Small intestine (tissue), 7 donors: ENCODE results near the gene DEFB126. TPM values are rescaled to one million over a fixed set of nuclear protein-coding genes. Genes with fewer than 3 reads are reported as not detected.

Experiments
- DNase-seq, 2 donors: peaks; one replicate each; pipeline versions ENCODE4 v3.0.0 to v3.0.0-alpha.2; 2013
- FAIRE-seq: peaks from 2 replicates; lab custom pipeline; 2012; peaks lifted over from hg19 to GRCh38; lab: Jason Lieb, UNC
- H3K27ac ChIP-seq, 3 donors: one replicate each; pipeline ENCODE4 v1.5.1; 2013; ENCODE audit warnings: low read length in 2 of 3, mild to moderate bottlenecking in 2 of 3, control low read depth in 1 of 3, inconsistent platforms in 1 of 3, low read depth in 1 of 3, moderate library complexity in 1 of 3
- H3K27me3 ChIP-seq, 3 donors: one replicate each; pipeline ENCODE4 v1.6.1; 2013; ENCODE audit warnings: low read length in 3 of 3, inconsistent platforms in 1 of 3; ENCODE audit not compliant: control insufficient read depth in 3 of 3, insufficient read depth in 3 of 3
- H3K36me3 ChIP-seq, 3 donors: one replicate each; pipeline ENCODE4 v1.6.1; 2013; ENCODE audit warnings: low read length in 3 of 3, inconsistent platforms in 1 of 3, low read depth in 1 of 3, mild to moderate bottlenecking in 1 of 3, moderate library complexity in 1 of 3; ENCODE audit not compliant: control insufficient read depth in 3 of 3, insufficient read depth in 2 of 3
- H3K4me1 ChIP-seq, 3 donors: one replicate each; pipeline ENCODE4 v1.6.1; 2013; ENCODE audit warnings: low read length in 2 of 3, inconsistent platforms in 1 of 3, low read depth in 1 of 3, mild to moderate bottlenecking in 1 of 3, moderate library complexity in 1 of 3; ENCODE audit not compliant: control insufficient read depth in 3 of 3, insufficient read depth in 2 of 3
- H3K4me3 ChIP-seq, 3 donors: one replicate each; pipeline ENCODE4 v1.5.1; 2013; ENCODE audit warnings: low read length in 3 of 3, control low read depth in 1 of 3, inconsistent platforms in 1 of 3, low read depth in 1 of 3, mild to moderate bottlenecking in 1 of 3, moderate library complexity in 1 of 3
- H3K9me3 ChIP-seq, 2 donors: one replicate each; pipeline ENCODE4 v1.6.1; 2013; ENCODE audit warnings: low read depth in 1 of 2, low read length in 1 of 2; ENCODE audit not compliant: control insufficient read depth in 2 of 2, insufficient read depth in 1 of 2
- WGBS, 3 donors: extraction: QIAGEN DNeasy Blood & Tissue Kit; methylation state at CpG; one replicate each; pipeline ENCODE4 v1.1.7; 2013; 5-methylcytosine and 5-hydroxymethylcytosine counted together
- polyA plus RNA-seq, 4 donors: library from polyadenylated mRNA; stranded (reverse) in 3 of 4; unstranded in 1 of 4; fragments of 200-250 nt in 3 of 4; fragments of 120-200 nt in 1 of 4; gene quantifications; one replicate each; pipeline versions ENCODE4 v1.2.1 to v1.2.3, GENCODE V29; 2013
- donor health status: healthy with polysubstance abuse.
- donor health status: control.
- donor health status: control.
- donor health status: Bipolar disorder and iron deficiency.
- donor health status: healthy.

DEFB126 gene
- polyA plus RNA-seq, 4 donors, result not detected

- no peak within 1 kb of the TSS for H3K4me3 ChIP-seq
- H3K27ac ChIP-seq, result no peak within 1 kb of the TSS
- no peaks in the 10 kb centered on the region for H3K36me3 ChIP-seq
- no peaks in the 10 kb centered on the region for H3K4me1 ChIP-seq
- 60 to 70% (median 69%) methylated on average over 7 of the region's 7 CpGs for WGBS, 3 donors
- H3K9me3 ChIP-seq, result no peaks in the 10 kb centered on the region
- no peak for DNase-seq
- peaks cover 0 to 3% (median 0%) of the 10 kb centered on the region in 3 donors for H3K27me3 ChIP-seq
- FAIRE-seq, result no peak
Observed at GRCh38 chr20:189611-190010, 47.2 kb downstream of the DEFB126 start, which contains the start of gene DEFB128. DEFB128 (minus strand) TSS chr20:189711; CDS start chr20:189623, 88 bp downstream.

Other genes with a start within 250 kb of the DEFB126 start
- not detected for gene DEFB125, start 54.9 kb upstream of the DEFB126 start, polyA plus RNA-seq
- not detected for gene DEFB127, start 14.9 kb downstream of the DEFB126 start, polyA plus RNA-seq
- gene DEFB128, start 47.1 kb downstream of the DEFB126 start, polyA plus RNA-seq, result not detected
- gene DEFB129, start 84.7 kb downstream of the DEFB126 start, polyA plus RNA-seq, result not detected
- under 1 TPM in 1 of 4 donors, not detected in 3; 0.03 TPM for gene DEFB132, start 115.1 kb downstream of the DEFB126 start, polyA plus RNA-seq
- 1 to 10 TPM; 3.5 to 8.7 (median 6.7) TPM for gene C20orf96, start 148.2 kb downstream of the DEFB126 start, polyA plus RNA-seq
- gene ZCCHC3, start 155.0 kb downstream of the DEFB126 start, polyA plus RNA-seq, result 10 to 100 TPM in 3 of 4 donors, 1 to 10 TPM in 1; 8.9 to 27.0 (median 12.3) TPM
- 1 to 10 TPM in 3 of 4 donors, under 1 TPM in 1; 0.81 to 9.7 (median 2.0) TPM for gene SOX12, start 183.0 kb downstream of the DEFB126 start, polyA plus RNA-seq
- gene NRSN2, start 204.5 kb downstream of the DEFB126 start, polyA plus RNA-seq, result 10 to 100 TPM in 2 of 4 donors, 1 to 10 TPM in 1, under 1 TPM in 1; 0.67 to 15.4 (median 9.6) TPM
- 10 to 100 TPM in 1 of 4 donors, 1 to 10 TPM in 3; 1.2 to 41.7 (median 3.2) TPM for gene TRIB3, start 238.2 kb downstream of the DEFB126 start, polyA plus RNA-seq